ENCODE data around the gene DNAJC10.
"Not testable (repeated sequence)": the region's sequence is repeated elsewhere in the genome, so short reads cannot be mapped to it uniquely, and the experiment has no call there.

Gene DNAJC10, protein sequence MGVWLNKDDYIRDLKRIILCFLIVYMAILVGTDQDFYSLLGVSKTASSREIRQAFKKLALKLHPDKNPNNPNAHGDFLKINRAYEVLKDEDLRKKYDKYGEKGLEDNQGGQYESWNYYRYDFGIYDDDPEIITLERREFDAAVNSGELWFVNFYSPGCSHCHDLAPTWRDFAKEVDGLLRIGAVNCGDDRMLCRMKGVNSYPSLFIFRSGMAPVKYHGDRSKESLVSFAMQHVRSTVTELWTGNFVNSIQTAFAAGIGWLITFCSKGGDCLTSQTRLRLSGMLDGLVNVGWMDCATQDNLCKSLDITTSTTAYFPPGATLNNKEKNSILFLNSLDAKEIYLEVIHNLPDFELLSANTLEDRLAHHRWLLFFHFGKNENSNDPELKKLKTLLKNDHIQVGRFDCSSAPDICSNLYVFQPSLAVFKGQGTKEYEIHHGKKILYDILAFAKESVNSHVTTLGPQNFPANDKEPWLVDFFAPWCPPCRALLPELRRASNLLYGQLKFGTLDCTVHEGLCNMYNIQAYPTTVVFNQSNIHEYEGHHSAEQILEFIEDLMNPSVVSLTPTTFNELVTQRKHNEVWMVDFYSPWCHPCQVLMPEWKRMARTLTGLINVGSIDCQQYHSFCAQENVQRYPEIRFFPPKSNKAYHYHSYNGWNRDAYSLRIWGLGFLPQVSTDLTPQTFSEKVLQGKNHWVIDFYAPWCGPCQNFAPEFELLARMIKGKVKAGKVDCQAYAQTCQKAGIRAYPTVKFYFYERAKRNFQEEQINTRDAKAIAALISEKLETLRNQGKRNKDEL

GRCh38 chr2:182715892-182716649 is at the start of gene DNAJC10:
Gene DNAJC10, plus strand, starts transcription at chr2:182716257. Its CDS starts 1,830 bp downstream, at chr2:182718087.
- DNase-seq (ENCODE audit: low spot score) = peak; percentile 88

DNA sequence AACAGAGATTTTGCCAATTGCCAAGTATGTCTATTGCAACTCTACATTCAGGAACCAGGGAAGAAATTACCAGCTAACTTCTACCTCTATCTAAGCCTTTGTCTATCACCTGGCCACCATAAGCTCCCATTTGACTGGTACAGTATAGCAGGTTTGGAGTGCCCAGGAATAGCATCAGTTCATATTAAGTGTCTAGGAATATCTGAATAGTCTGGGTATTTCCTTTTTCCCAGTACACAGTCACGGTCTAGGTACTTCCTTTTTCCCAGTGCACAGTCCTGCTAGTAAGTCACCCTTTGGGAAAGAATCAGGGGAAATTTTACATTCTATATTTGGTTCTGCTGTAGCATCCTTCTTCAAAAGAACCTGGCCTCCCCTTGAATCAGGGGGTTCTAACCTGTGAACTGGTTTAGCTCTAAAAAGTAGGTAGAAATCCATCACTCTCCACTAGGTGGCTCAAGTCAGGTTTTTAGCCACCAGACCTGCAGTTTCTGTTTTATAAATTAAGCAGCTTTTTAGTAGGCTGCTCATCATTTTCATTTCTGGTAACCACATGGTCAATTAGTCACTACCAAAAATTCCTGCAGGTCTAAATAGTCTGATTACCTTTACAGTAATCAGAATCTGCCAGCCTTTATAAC is 49.3 kb upstream of the DNAJC10 start:
- DNase-seq (ENCODE audit: low spot score) = no peak

GRCh38 chr2:182667315-182667695 is 48.8 kb upstream of the DNAJC10 start:
- DNase-seq (ENCODE audit: low spot score) = no peak

DNA sequence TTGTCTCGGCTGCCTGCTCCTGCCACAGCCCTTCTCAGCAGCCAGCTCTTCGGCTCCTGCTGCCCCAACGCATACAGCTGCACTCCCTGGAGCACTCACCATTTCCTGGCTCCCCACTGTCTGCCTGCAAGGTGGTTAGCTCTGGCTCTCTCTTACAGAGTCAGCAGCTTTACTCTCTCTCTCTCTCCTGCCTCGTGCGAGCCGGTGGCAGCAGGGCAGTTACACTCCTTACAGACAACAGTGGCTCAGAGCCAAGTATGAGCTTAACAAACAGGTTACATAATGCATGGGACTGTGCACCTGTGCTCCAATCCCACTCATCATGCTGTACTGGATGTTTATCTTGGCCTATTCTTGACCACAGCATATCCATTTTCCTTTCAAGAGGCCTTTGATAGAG is 47.4 kb upstream of the DNAJC10 start:
- DNase-seq (ENCODE audit: low spot score) = no peak

GRCh38 chr2:182672466-182673165 is 43.4 kb upstream of the DNAJC10 start:
- DNase-seq (ENCODE audit: low spot score) = no peak

DNA sequence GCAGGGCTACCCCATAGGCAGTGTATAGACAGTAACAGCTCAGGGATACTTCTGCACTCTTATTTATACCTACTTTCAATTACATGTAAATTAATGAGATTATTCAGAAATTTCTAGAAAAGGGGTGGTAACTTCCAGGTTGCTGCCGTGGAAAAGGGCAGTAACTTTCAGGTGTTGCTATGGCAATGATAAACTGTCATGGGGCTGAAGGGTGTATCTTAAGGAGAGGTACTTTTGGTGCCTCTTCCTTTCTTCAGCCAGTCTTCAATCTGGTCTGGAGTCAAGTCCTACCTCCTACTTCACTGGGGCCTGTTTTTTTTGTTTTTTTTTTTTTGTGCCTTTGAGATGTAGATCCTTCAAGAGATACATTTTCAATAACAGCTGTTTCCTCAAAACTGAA is 35.2 kb upstream of the DNAJC10 start:
- DNase-seq (ENCODE audit: low spot score) = no peak

DNA sequence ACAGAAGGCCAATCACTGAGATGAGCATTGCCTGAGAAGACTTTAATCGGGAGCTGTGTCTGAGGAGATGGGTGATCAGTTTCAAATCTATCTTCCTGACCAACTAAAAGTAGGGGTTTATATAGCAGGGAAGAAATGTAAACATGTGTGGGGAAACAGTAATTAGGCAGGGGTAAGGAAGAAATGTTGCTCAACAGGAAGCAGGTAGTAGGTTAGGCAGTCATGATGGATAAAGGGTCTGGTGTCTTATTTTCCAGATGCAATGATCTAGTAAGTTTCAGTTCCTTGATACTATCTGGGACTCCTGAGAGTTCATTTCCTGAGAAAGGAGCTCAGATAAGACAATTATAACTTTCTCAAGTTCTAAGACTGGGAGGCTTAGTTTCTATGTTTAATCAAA is 33.8 kb upstream of the DNAJC10 start:
- no peak for DNase-seq (ENCODE audit: low spot score)

- no peak for DNase-seq (ENCODE audit: low spot score)
These were observed 30.5 kb upstream of the DNAJC10 start for GRCh38 chr2:182685559-182685958.

DNA sequence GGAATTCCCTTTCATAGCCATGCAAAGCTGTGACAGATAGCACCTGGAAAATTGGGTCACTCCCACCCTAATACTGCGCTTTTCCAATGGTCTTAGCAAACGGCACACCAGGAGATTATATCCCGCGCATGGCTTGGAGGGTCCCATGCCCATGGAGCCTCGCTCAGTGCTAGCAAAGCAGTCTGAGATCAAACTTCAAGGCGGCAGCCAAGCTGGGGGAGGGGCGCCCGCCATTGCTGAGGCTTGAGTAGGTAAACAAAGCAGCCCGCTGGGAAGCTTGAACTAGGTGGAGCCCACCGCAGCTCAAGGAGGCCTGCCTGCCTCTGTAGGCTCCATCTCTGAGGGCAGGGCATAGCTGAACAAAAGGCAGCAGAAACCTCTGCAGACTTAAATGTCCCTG is 29.3 kb upstream of the DNAJC10 start:
- DNase-seq (ENCODE audit: low spot score) = not testable (repeated sequence)

DNA sequence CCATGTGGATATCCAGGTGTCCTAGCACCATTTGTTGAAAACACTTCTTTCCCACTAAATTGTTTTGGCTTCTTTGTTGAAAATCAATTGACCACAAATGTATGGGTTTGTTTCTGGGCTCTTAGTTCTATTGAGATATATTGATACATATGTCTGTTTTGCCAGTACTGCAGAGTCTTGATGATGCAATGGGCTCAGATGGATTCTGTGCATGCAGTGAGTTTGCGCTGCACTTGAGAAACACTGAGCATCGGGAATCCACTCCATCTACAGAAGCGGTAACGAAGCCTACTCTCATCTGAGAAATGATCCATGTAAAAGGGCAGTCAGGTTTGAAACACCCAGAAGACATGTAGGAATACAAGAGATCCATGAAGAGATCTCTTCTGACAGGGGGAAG is 21.9 kb upstream of the DNAJC10 start:
- DNase-seq (ENCODE audit: low spot score) = no peak

DNA sequence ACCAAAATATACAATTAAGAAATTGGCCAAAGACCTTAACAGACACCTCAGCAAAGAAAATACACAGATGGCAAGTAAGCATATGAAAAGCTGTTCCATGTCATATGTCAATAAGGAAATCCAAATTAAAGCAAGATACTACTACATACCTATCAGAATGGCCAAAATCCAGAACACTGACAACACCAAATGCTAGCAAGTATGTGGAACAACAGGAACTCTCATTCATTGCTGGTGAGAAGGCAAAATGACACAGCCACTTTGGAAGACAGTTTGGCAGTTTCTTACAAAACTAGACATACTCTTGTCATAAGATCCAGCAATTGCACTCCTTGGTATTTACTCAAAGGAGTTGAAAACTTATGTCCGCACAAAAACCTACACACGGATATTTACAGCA is 20.3 kb upstream of the DNAJC10 start:
- DNase-seq (ENCODE audit: low spot score) = no peak

- no peak for DNase-seq (ENCODE audit: low spot score)
These were observed 17.4 kb upstream of the DNAJC10 start for GRCh38 chr2:182698671-182699070.

DNA sequence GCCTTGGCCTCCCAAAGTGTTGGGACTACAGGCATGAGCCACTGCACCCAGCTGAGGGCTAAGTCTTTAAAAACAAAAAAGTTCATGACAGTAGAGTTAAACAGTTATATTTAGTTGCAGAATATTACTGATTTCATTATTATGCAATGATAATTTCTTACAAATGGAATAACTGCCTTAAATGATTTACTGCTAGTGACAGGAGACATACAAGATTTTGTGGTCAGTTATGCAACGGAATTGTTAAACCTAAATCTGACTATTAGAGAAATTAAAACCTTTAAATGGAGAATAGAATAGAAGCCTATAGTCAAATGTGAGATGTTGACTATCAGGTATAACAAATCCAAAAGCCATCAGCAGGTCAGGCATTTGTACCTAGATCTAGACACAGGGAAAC is 10.3 kb upstream of the DNAJC10 start:
- DNase-seq (ENCODE audit: low spot score) = no peak

DNA sequence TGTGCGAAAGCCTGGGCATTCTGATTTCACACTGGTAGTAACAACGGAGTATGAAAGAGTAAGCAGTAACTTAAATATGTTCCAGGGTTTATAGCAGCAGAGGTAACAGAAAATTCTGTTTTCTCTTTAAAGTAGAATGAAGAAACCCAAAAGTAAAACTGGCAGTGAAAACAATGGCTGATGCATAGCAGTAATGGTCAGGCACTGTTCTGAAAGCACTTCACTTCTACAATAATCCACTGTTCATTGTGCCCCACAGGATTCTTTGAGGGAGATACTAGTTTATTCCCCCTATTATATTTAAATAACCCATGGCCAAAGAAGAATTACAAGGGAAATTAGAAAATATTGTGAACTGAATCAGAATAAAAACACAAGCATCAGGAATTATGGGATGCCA is 9.3 kb upstream of the DNAJC10 start:
- no peak for DNase-seq (ENCODE audit: low spot score)

DNA sequence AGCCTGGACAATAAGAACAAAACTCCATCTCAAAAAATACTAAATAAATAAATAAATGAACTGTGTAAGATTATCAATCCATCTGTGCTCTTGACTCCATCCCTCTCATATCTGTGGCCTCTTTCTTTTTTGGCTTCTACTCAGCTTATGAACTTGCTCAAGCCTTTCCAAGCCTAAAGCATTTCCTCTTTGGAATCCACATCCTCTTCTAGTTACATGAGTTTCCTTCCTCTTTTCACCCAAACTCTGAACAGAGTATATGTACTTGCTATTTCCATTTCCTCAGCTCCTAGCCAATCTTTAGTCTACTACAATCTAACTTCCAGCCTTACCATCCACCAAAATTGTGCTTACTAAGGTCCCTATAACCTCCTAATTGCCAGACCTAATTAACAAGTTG is 2.5 kb upstream of the DNAJC10 start:
- DNase-seq (ENCODE audit: low spot score) = peak; percentile 30

- no peak for DNase-seq (ENCODE audit: low spot score)
These were observed 751 bp upstream of the DNAJC10 start for GRCh38 chr2:182715121-182715891.

DNA sequence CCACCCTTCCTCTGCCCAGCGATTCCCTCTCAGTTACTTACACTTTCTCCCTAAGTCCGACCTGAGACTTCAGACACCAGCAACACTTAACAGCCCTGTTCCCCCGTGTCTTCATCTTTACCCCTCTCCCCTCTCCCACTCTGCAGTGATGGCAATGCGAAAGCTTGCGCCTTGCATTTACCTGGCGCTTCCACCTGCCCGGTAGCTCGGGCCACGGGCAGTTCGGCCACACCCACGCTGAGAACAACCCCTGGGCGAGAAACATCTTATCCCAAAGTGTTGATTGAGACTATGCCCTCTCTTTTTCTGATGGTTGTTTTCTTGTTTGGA is 558 bp downstream of the DNAJC10 start:
- DNase-seq (ENCODE audit: low spot score) = peak; percentile 27

DNA sequence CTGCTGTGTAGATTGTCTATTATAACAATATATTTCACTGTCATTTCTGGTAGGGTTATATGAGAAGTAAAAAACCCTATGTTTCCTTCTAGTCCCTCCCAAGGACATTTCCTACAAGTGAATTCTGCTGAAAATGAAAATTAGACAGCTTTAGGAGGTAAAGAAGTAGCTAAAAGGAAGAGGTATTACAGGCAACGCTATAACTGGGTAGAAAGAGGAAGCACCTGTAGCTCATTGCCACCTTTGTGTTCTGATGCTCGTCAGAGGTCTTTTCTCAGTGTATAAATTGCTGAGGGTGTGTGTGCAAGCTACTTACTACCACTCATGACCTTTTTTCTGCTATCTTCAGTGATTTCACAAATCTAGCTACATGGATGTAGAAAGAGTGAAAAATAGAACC is 1.4 kb downstream of the DNAJC10 start:
- no peak for DNase-seq (ENCODE audit: low spot score)

- DNase-seq (ENCODE audit: low spot score) = no peak
These were observed 1.8 kb downstream of the DNAJC10 start for GRCh38 chr2:182717816-182718215.

DNA sequence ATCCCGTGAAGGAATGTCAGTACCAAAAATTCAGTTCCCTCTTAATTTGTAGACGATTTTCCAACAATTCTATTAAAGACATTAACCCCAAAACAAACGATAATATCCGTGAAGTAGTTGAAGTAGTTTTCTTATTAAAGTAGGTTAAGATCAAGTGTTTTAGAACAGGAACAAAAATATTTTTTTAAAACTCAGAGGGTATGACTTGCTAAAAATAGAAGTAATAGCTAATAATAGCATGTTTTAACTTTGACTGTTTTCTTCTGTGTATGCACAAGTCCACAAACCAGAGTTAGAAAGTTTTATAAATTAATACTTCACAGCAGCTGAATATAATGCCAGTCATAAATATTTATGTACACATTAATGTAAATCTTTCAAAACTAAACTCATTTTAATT is 2.4 kb downstream of the DNAJC10 start:
- DNase-seq (ENCODE audit: low spot score) = no peak

DNA sequence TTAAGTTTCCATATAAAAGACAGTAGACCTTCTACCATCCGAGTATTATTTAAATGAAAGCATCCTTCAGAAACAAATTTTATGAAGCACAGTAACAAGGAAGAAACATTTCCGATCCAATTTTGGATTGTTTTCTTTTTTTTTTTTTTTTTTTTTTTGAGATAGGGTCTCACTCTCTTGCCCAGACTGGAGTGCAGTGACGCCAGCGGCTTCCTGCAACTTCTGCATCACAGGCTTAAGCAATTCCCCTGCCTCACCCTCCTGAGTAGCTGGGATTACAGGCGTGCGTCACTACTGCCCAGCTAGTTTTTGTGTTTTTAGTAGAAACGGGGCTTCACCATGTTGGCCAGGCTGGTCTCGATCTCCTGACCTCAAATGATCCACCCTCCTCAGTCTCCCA is 3.1 kb downstream of the DNAJC10 start:
- not testable (repeated sequence) for DNase-seq (ENCODE audit: low spot score)
